Islet of Langerhans (tissue), 1 donor: ENCODE data around the gene MPI.
"Not testable (repeated sequence)": the region's sequence is repeated elsewhere in the genome, so short reads cannot be mapped to it uniquely, and the experiment has no call there.

Source experiments
- FAIRE-seq: peaks from one replicate; lab custom pipeline; 2011; peaks lifted over from hg19 to GRCh38; lab: Jason Lieb, UNC

Gene MPI

GRCh38 chr15:74863239-74864056 lies 26.4 kb upstream of the MPI start:
- FAIRE-seq = no peak

- no peak for FAIRE-seq
Measured at GRCh38 chr15:74864296-74864695, 25.5 kb upstream of the MPI start.

- no peak for FAIRE-seq
Measured at GRCh38 chr15:74865316-74865715, 24.5 kb upstream of the MPI start.

GRCh38 chr15:74866090-74866489 lies 23.8 kb upstream of the MPI start:
- no peak for FAIRE-seq

- FAIRE-seq = no peak
Measured at GRCh38 chr15:74867466-74868038, 22.3 kb upstream of the MPI start.

- no peak for FAIRE-seq
Measured at GRCh38 chr15:74868059-74868458, 21.8 kb upstream of the MPI start.

GRCh38 chr15:74869372-74869725 lies 20.5 kb upstream of the MPI start:
- FAIRE-seq = no peak

GRCh38 chr15:74869726-74870407 lies 20.0 kb upstream of the MPI start:
- no peak for FAIRE-seq

- no peak for FAIRE-seq
Measured at GRCh38 chr15:74870436-74871215, 19.2 kb upstream of the MPI start.

GRCh38 chr15:74872702-74873035 lies 17.2 kb upstream of the MPI start:
- FAIRE-seq = no peak

- FAIRE-seq = no peak
Measured at GRCh38 chr15:74873036-74873755, 16.6 kb upstream of the MPI start, which contains the start of gene SCAMP2. Gene SCAMP2 (minus strand): TSS chr15:74873365. CDS start chr15:74873255, 110 bp downstream.

- FAIRE-seq = no peak
Measured at GRCh38 chr15:74873756-74874424, 16.0 kb upstream of the MPI start.

- no peak for FAIRE-seq
Measured at GRCh38 chr15:74878273-74878672, 11.6 kb upstream of the MPI start.

- FAIRE-seq = no peak
Measured at GRCh38 chr15:74882528-74882927, 7.3 kb upstream of the MPI start.

GRCh38 chr15:74884428-74885223 lies 5.2 kb upstream of the MPI start:
- no peak for FAIRE-seq

GRCh38 chr15:74885461-74885860 lies 4.4 kb upstream of the MPI start:
- FAIRE-seq = no peak

GRCh38 chr15:74887537-74888193 lies 2.2 kb upstream of the MPI start:
- FAIRE-seq = not testable (repeated sequence)

GRCh38 chr15:74888716-74889115 lies 1.1 kb upstream of the MPI start:
- FAIRE-seq = no peak

GRCh38 chr15:74889390-74889882 lies 406 bp upstream of the MPI start:
- no peak for FAIRE-seq

- FAIRE-seq = no peak
Measured at GRCh38 chr15:74890665-74890960, 771 bp downstream of the MPI start.
